ENCODE results near the gene KMT2D.

- no peak for TF ChIP-seq POLR2A (IDR thresholded peaks at IDR 0.05; ENCODE audit: low read depth, low read length)
- no peak for TF ChIP-seq TAF1 (IDR thresholded peaks at IDR 0.05; ENCODE audit: low read depth, low read length)
- TF ChIP-seq POLR2AphosphoS5 (IDR thresholded peaks at IDR 0.05; ENCODE audit: low read depth, low read length), result no peak
- TF ChIP-seq SPI1 (IDR thresholded peaks at IDR 0.05; ENCODE audit: low read depth, low read length), result no peak
- TF ChIP-seq POU2F2 (IDR thresholded peaks at IDR 0.05; ENCODE audit: low read depth, low read length), result no peak
- TF ChIP-seq PAX5 (IDR thresholded peaks at IDR 0.05; ENCODE audit: insufficient read depth, low read length, severe bottlenecking), result no peak
These were observed 32.6 kb downstream of the KMT2D start for GRCh38 chr12:49027846-49028555.
